Stimulated activated CD8-positive, alpha-beta memory T cell treated with anti-CD3 and anti-CD28 coated beads, Interleukin-15, amount 100 ng/mL, for 4 hours (primary cell): ENCODE measurements around the gene OMP.
A peak's percentile ranks its signal among the peaks of the same experiment; 100 is the strongest.

Source experiments
- DNase-seq, 2 donors: peaks; one replicate each; pipeline ENCODE4 v3.0.0-alpha.2; 2020; ENCODE audit warnings: low read depth in 2 of 2

OMP gene

DNA sequence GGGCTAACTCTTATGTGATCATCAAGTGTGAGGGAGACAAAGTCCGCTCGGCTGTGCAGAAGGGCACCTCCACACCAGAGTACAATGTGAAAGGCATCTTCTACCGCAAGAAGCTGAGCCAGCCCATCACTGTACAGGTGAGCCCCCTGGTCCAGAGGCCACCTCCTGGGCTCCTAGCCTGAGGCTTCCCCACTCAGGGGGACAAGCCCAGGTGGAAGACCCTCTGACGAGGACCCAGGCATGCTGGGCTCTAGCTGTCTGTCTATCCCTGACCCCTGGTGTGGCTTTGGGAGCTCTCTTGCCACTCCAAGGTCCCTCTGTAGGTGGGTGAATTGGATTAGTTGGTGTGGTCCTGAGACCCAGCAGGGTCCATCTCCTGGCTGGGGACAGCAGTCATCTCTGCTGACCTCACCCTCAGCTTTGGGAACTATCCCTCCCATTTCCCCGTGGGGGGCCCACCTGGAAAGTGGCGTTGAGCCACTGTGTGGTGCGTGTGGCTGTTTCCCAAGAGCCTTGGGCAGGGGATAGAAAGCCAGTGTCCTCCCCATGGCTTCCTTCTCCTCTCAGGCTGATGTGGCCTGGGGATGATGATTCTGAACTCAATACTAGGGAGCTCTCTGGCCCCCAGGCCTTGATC, 20.1 kb downstream of the OMP start:
- no peak for DNase-seq

DNA sequence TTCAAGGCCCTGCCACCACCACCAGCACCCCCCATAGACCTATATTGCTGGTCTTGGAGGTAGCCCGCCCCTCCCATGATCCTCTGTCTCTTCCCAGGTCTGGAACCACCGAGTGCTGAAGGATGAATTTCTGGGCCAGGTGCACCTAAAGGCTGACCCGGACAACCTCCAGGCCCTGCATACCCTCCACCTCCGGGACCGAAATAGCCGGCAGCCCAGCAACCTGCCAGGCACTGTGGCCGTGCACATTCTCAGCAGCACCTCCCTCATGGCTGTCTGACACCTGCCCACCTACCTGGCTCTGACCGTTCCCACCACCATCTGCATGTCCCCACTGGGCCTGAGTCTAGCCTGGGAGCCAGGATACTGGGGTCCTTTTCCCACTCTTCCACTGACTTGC, 21.0 kb downstream of the OMP start:
- no peak for DNase-seq

- DNase-seq: no peak
Measured at GRCh38 chr11:77124041-77124440, 21.4 kb downstream of the OMP start.

GRCh38 chr11:77124488-77124887, 21.8 kb downstream of the OMP start:
- DNase-seq: no peak

DNA sequence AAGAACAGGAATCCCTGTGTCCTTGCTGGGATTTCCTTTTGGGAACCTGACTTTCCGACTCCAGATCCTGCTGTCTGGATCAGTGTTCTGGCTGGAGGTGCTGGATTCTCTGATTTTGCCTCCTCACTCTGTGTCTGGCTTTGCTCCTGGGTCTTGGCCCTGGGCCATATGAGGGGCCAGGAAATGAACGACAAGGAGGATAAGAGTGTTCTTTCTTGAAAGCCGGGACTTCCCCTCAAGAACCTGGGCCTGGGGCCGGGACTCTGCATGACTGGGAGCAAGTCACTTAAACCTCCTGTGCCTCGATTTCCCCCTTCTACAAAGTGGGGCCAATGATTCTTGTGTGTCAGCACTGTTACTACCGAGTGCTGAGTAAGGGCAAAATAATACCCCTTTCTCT, 22.6 kb downstream of the OMP start:
- no peak for DNase-seq

DNA sequence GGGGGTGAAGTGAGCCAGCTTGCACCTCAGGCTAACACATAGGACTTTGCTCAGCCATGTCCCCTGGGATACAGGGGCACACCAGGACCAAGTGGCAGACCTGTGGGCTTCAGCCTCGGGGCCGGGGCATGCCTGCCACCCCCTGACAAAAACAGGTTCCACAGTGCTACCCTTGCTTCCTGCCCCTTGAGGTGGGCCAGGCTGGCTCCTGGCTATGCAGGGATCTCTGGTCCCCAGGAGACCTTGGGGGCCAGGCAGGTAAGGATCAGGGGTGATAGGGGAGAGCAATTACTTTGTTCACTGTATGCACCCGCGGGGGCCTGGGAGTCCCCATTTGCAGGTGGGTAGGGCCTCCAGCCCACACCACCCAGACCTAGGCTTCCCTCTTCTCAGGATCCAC, 23.1 kb downstream of the OMP start:
- DNase-seq: no peak

DNA sequence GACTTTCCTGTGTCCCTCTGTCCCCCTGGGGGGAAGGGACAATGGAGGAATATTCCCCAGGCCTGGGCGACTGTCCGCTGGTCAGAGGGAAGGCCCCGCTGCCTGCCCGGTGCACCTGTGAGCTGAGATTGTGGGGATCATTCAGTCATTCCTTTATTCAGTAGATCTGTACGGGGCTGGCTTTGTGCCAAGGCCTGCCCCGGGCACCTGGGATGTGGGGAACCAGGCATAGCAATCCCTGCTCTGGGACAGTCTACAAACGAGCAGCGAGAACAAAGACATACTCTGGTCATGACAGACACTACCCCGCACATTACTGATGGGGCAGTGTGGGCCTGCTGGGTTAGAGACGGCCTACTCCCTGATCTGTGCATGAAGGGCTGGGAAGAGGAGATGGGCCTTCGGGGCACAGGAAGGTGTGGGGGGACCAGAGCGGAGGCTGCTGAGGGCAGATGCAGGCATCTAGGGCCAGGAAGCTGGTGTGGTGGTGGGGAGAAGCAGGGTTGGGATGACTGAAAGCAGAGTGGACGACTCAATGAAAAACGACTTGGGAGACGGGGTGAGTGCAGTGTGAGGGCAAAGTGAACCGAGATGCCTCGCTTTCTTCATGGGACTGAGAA, 23.6 kb downstream of the OMP start:
- no peak for DNase-seq

DNA sequence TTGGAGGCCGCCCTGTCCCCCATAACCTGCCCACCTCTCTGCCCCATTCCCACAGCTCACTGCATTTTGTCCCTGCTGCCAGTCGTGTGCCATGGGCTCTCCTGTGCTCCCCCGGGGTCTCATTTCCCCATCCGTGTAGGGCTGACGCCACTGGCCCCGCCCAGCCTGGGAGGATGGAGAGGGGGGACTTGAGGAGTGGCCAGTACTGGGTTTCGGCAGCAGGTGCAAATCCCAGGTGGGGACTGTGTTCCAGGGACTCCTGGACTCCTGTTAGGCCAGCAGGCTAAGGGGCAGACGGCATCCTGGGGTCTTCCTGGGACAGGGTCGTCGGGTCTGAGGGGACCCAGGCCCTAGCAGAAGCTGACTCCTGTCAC, 24.2 kb downstream of the OMP start:
- no peak for DNase-seq

- peak in 1 of 2 donors; percentile 20 for DNase-seq
Measured at GRCh38 chr11:77127235-77127911, 24.7 kb downstream of the OMP start.

DNA sequence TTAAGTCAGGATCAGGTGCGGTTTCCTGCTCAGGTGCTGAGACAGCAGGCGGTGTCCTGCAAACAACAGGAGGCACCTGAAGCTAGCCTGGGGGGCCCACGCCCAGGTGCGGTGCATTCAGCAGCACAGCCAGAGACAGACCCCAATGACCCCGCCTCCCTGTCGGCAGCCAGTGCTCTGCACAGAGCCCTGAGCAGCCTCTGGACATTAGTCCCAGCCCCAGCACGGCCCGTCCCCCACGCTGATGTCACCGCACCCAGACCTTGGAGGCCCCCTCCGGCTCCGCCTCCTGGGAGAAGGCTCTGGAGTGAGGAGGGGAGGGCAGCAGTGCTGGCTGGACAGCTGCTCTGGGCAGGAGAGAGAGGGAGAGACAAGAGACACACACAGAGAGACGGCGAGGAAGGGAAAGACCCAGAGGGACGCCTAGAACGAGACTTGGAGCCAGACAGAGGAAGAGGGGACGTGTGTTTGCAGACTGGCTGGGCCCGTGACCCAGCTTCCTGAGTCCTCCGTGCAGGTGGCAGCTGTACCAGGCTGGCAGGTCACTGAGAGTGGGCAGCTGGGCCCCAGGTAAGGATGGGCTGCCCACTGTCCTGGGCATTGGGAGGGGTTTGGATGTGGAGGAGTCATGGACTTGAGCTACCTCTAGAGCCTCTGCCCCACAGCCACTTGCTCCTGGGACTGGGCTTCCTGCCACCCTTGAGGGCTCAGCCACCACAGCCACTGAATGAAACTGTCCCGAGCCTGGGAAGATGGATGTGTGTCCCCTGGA, 25.5 kb downstream of the OMP start, which contains the start of gene MYO7A:
Gene MYO7A, plus strand, starts transcription at position 327 of the 772 bp plus-strand sequence. CDS start 2,389 bp downstream, outside the sequence.
- no peak for DNase-seq

DNA sequence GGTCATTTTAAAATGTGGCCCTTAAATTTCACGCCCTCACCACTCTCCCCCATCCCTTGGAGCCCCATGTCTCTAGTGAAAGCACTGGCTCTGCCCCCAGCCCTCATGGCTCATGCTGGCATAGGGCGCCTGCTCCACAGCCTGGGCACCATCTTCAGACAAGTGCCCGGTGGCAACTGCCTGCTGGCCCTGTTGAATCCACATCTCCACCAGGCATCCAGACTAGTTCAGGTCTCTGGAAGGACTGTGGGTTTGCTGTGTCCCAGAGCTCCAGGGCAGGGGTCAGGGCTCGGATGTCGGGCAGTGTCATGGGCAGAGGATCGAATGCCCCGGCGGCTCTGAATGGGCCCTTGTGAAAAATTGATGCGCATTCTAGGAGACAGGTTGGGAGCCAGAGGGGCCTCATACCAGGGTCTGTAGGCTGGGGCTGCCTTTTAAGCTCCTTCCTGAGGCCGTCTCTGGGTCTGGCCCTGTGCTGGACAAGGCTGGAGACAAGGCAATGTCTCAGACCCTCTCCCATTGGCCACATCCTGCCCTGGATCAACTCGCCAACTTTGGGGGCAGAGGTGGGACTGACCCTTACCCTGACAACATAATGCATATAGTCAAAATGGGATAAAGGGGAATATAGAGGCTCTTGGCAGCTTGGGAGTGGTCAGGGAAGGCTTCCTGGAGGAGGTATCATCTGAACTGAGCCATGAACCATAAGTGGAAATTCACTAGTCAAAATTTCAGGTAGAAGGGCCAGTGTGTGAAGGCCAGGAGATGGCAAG, 26.6 kb downstream of the OMP start:
- no peak for DNase-seq

DNA sequence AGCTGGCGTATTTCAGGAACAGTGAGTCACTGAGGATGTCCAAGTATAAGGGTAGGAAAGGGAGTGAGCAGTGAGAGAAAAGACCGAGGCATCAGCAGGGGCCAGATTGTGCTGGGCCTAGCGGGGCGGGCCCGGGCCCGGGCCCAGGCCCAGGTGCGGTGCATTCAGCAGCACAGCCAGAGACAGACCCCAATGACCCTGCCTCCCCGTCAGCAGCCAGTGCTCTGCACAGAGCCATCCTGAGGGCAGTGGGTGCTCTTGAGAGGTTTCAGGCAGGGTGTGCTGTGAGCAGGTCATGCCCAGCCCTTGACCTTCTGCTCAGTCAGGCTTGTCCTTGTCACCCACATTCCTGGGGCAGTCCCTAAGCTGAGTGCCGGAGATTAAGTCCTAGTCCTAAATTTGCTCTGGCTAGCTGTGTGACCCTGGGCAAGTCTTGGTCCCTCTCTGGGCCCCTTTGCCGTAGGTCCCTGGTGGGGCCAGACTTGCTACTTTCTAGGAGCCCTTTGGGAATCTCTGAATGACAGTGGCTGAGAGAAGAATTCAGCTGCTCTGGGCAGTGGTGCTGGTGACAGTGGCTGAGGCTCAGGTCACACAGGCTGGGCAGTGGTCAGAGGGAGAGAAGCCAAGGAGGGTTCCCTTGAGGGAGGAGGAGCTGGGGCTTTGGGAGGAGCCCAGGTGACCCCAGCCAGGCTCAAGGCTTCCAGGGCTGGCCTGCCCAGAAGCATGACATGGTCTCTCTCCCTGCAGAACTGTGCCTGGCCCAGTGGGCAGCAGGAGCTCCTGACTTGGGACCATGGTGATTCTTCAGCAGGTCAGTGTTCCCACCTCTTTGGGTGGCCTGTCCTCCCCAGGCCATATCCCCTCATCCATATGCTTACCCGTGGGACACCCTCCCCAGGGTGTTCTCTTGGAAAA, 27.5 kb downstream of the OMP start:
- no peak for DNase-seq

DNA sequence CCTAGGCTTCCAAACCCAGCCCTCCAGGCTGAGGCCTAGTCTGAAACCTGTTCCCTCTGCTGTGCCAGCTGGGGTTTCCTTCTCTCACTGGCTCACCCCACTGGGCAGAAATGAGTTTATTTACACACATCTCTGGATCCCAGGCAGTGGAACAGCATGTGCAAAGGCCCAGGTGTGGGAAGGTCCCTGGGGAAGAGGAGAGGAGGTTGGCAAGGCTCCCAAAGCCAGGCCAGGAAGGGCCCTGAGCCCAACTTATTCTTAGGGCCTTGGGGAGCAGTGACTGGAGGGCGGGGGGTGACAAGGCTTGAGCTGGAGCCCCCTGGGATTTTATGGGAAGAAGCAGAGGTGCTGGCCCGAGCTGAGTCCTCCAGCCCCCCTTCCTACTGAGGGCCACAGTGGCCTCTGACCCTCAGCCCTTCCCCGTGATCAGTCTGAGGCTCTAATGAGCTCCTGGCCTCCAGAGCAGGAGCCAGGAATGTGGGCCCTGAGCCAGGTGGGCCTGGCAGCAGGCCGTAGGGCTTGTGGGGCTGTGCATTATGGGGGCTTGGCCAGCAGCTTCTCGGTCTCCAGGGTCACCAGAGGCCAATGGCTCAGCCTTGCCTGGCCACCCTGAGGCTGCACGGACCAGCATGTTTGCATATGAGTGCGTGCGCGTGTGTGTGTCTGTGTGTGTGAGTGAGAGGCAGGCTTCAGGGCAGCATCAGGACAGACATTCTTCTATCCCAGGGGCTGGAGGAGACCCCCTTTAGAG, 28.3 kb downstream of the OMP start:
- DNase-seq: no peak

DNA sequence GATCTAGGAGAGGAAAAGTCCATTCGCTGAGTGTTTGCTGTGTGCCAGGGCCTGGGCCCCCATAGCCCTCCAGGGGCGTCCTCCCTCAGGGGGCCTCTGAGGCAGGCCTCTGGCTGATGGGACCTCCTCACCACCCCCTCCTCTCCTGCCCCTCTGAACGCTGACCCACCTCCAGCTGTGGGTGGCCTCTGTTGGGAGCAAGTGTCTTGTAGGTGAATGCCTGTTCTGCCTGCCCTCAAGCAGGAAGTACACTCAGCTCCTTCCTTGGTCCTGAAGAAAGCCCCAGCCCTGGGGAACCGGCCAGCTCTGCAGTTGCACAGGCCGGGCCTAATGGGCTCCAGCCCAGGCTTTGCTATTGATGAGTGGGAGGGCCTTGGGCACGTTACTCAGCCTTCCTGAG, 28.9 kb downstream of the OMP start:
- DNase-seq: no peak

- no peak for DNase-seq
Measured at GRCh38 chr11:77135069-77135468, 32.4 kb downstream of the OMP start.

DNA sequence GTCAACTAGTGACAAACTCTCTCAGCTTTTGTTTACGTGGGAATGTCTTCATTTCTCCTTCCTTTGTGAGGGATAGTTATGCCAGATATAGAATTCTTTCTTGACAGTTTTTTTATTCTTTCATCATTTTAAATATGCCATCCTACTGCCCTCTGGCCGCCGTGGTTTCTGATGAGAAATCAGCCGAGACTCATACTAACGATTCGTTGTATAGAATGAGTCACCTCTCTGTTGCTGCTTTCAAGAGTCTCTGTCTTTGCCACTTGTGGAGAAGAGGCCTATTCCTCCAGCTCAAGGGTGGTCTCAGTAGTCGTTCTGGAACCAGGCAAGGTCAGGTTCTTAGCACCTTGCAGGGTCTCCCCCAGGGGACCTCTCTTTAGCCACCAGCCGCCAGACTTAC, 33.4 kb downstream of the OMP start:
- DNase-seq: no peak

- DNase-seq: no peak
Measured at GRCh38 chr11:77136784-77137420, 34.3 kb downstream of the OMP start.

- DNase-seq: no peak
Measured at GRCh38 chr11:77137421-77137820, 34.8 kb downstream of the OMP start.

GRCh38 chr11:77138106-77138649, 35.5 kb downstream of the OMP start:
- DNase-seq: no peak
